H9 (cell line): Measurements from ENCODE around the gene EID2. TPM values are rescaled to one million over a fixed set of nuclear protein-coding genes. Genes with fewer than 3 reads are reported as not detected.
A peak's percentile ranks its signal among the peaks of the same experiment; 100 is the strongest.

Experiments
- DNase-seq: peaks from one replicate; pipeline ENCODE4 v3.0.0-alpha.2; 2017
- H2AFZ ChIP-seq: one replicate; pipeline ENCODE4 v1.6.1; 2013; ENCODE audit warnings: mild to moderate bottlenecking, low read length, control low read depth, moderate library complexity
- H2AK5ac ChIP-seq: 2 replicates; pipeline ENCODE4 v1.6.1; 2013; ENCODE audit warnings: low read length, control low read depth, mixed read lengths; ENCODE audit not compliant: insufficient read length
- H2BK120ac ChIP-seq: one replicate; pipeline ENCODE4 v1.6.1; 2013; ENCODE audit warnings: low read depth, mild to moderate bottlenecking, low read length, control low read depth, inconsistent platforms; ENCODE audit not compliant: poor library complexity, severe bottlenecking
- H2BK12ac ChIP-seq: 2 replicates; pipeline ENCODE4 v1.6.1; 2013; ENCODE audit warnings: low read length, control low read depth, mixed read lengths, low read depth; ENCODE audit not compliant: insufficient read length
- H2BK15ac ChIP-seq: 2 replicates; pipeline ENCODE4 v1.6.1; 2013; ENCODE audit warnings: low read depth, low read length, control low read depth
- H2BK20ac ChIP-seq: one replicate; pipeline ENCODE4 v1.6.1; 2013; ENCODE audit warnings: low read depth, mild to moderate bottlenecking, low read length, control low read depth, inconsistent platforms; ENCODE audit not compliant: poor library complexity, severe bottlenecking
- H2BK5ac ChIP-seq: 2 replicates; pipeline ENCODE4 v1.6.1; 2013; ENCODE audit warnings: low read length, control low read depth, mixed read lengths; ENCODE audit not compliant: insufficient read length
- H3K14ac ChIP-seq: 2 replicates; pipeline ENCODE4 v1.6.1; 2013; ENCODE audit warnings: low read length, control low read depth; ENCODE audit not compliant: insufficient read depth
- H3K18ac ChIP-seq: 2 replicates; pipeline ENCODE4 v1.6.1; 2013; ENCODE audit warnings: low read depth, mild to moderate bottlenecking, mixed read lengths, low read length, control low read depth; ENCODE audit not compliant: insufficient read length
- H3K23ac ChIP-seq: 2 replicates; pipeline ENCODE4 v1.6.1; 2013; ENCODE audit warnings: low read length, control low read depth, mixed read lengths, low read depth; ENCODE audit not compliant: insufficient read length
- H3K23me2 ChIP-seq: 2 replicates; pipeline ENCODE4 v1.6.1; 2013; ENCODE audit warnings: low read depth, mild to moderate bottlenecking, mixed read lengths, low read length, control low read depth; ENCODE audit not compliant: insufficient read length, poor library complexity, severe bottlenecking
- H3K27ac ChIP-seq: 2 replicates; pipeline ENCODE4 v1.5.1; 2013; ENCODE audit warnings: low read length, control low read depth, mixed read lengths, low read depth; ENCODE audit not compliant: insufficient read length
- H3K27me3 ChIP-seq: 2 replicates; pipeline ENCODE4 v1.6.1; 2013; ENCODE audit warnings: low read length, control low read depth, inconsistent platforms; ENCODE audit not compliant: insufficient read depth
- H3K4ac ChIP-seq: 2 replicates; pipeline ENCODE4 v1.6.1; 2013; ENCODE audit warnings: low read depth, mild to moderate bottlenecking, control low read depth, inconsistent platforms, low read length, moderate library complexity
- H3K4me1 ChIP-seq: 2 replicates; pipeline ENCODE4 v1.6.1; 2013; ENCODE audit warnings: low read length, control low read depth, inconsistent platforms; ENCODE audit not compliant: insufficient read depth
- H3K4me2 ChIP-seq: 2 replicates; pipeline ENCODE4 v1.6.1; 2013; ENCODE audit warnings: low read length, control low read depth, mixed read lengths; ENCODE audit not compliant: insufficient read length, insufficient read depth
- H3K56ac ChIP-seq: 2 replicates; pipeline ENCODE4 v1.6.1; 2013; ENCODE audit warnings: low read depth, mild to moderate bottlenecking, mixed read lengths, low read length, control low read depth; ENCODE audit not compliant: insufficient read length
- H3K79me1 ChIP-seq: 2 replicates; pipeline ENCODE4 v1.6.1; 2013; ENCODE audit warnings: low read depth, mild to moderate bottlenecking, moderate library complexity, low read length, control low read depth, inconsistent platforms; ENCODE audit not compliant: insufficient read depth, poor library complexity, severe bottlenecking
- H3K79me2 ChIP-seq: 2 replicates; pipeline ENCODE4 v1.6.1; 2013; ENCODE audit warnings: low read length, control low read depth, inconsistent platforms; ENCODE audit not compliant: insufficient read depth
- H3K9ac ChIP-seq: 2 replicates; pipeline ENCODE4 v1.6.1; 2013; ENCODE audit warnings: low read length, control low read depth, mixed read lengths; ENCODE audit not compliant: insufficient read length; ENCODE audit errors: extremely low read depth
- H3K9me3 ChIP-seq: one replicate; pipeline ENCODE4 v1.6.1; 2013; ENCODE audit warnings: low read depth, low read length, inconsistent platforms; ENCODE audit not compliant: control insufficient read depth
- H3T11ph ChIP-seq: one replicate; pipeline ENCODE4 v1.6.1; 2013; ENCODE audit warnings: mild to moderate bottlenecking, low read length, control low read depth, inconsistent platforms
- H4K20me1 ChIP-seq: one replicate; pipeline ENCODE4 v1.6.1; 2013; ENCODE audit not compliant: control insufficient read depth, insufficient read length, insufficient read depth
- H4K5ac ChIP-seq: 2 replicates; pipeline ENCODE4 v1.6.1; 2013; ENCODE audit warnings: low read depth, mild to moderate bottlenecking, mixed read lengths, low read length, control low read depth; ENCODE audit not compliant: insufficient read length
- H4K8ac ChIP-seq: replicated peaks from 2 replicates; pipeline ENCODE4 v1.6.1; 2013; ENCODE audit warnings: low read length, control low read depth, mixed read lengths, low read depth; ENCODE audit not compliant: insufficient read length
- H4K91ac ChIP-seq: 2 replicates; pipeline ENCODE4 v1.6.1; 2013; ENCODE audit warnings: low read depth, mild to moderate bottlenecking, moderate library complexity, mixed read lengths, low read length, control low read depth; ENCODE audit not compliant: insufficient read length
- H3K27ac Mint-ChIP-seq, 3 experiments: 2 replicates in 2 of 3; 3 replicates in 1 of 3; pipeline ENCODE4 v1.8.0; 2020 to 2021; ENCODE audit warnings: mixed read lengths in 3 of 3, mild to moderate bottlenecking in 1 of 3, moderate library complexity in 1 of 3
- H3K27me3 Mint-ChIP-seq: 2 replicates; pipeline ENCODE4 v1.8.0; 2021; ENCODE audit warnings: low read depth, mild to moderate bottlenecking, moderate library complexity, mixed read lengths
- H3K36me3 Mint-ChIP-seq, 3 experiments: 2 replicates in 2 of 3; 3 replicates in 1 of 3; pipeline ENCODE4 v1.8.0; 2020 to 2021; ENCODE audit warnings: low read depth in 3 of 3, mixed read lengths in 3 of 3; ENCODE audit not compliant: insufficient read depth in 1 of 3
- H3K4me1 Mint-ChIP-seq, 2 experiments: 2 replicates each; pipeline ENCODE4 v1.8.0; 2020; ENCODE audit warnings: mixed read lengths in 2 of 2
- H3K4me3 Mint-ChIP-seq, 2 experiments: 2 replicates in 1 of 2; 3 replicates in 1 of 2; pipeline ENCODE4 v1.8.0; 2020 to 2021; ENCODE audit warnings: mild to moderate bottlenecking in 2 of 2, mixed read lengths in 2 of 2, moderate library complexity in 1 of 2
- H3K9me3 Mint-ChIP-seq, 2 experiments: 2 replicates in 1 of 2; 3 replicates in 1 of 2; pipeline ENCODE4 v1.8.0; 2020; ENCODE audit warnings: mild to moderate bottlenecking in 2 of 2, mixed read lengths in 2 of 2, moderate library complexity in 1 of 2
- WGBS: extraction: QIAGEN DNeasy Blood & Tissue Kit; methylation state at CpG from one replicate; pipeline ENCODE4 v1.1.7; 2013; ENCODE audit warnings: missing lambda C conversion rate, low lambda C conversion rate, mixed read lengths; ENCODE audit not compliant: insufficient read length; ENCODE audit errors: extremely low coverage; 5-methylcytosine and 5-hydroxymethylcytosine counted together
- total RNA-seq: library from RNA; stranded (reverse); gene quantifications from 2 replicates; pipeline ENCODE4 v1.2.1, GENCODE V29; 2021
- TF ChIP-seq, protein P1 (sequence below): fragments of 200-600 bp; sonication (generic); conservative IDR thresholded peaks from 3 replicates; pipeline ENCODE4 v1.8.0; 2021; ENCODE audit warnings: antibody characterized with exemption, mild to moderate bottlenecking

The EID2 gene
- total RNA-seq, 1 experiment from 2014 or later, result 18.8 TPM

GRCh38 chr19:39517432-39517831 lies 22.5 kb downstream of the EID2 start:
- H3K56ac ChIP-seq, result no peak overlapping the region
- Mint-ChIP-seq H3K4me3 (peak overlapping the region; percentile 88 to 90), H3K4me1 (peaks cover 26 to 27% of the 10 kb centered on the region in 2 experiments), H3K27me3 (peaks cover 40% of the 10 kb centered on the region), H3K36me3 (peaks cover 12 to 20% (median 19%) of the 10 kb centered on the region in 3 experiments; a peak in 6 of 7 replicates), H3K9me3 (no peaks in the 10 kb centered on the region; a peak in 1 of 5 replicates), H3K27ac (peak overlapping the region in 1 of 3 experiments; percentile 59; a peak in 2 of 7 replicates)
- no peak overlapping the region for H3K9ac ChIP-seq
- H2BK15ac ChIP-seq, result no peak overlapping the region
- H2BK12ac ChIP-seq, result no peak overlapping the region
- no peak overlapping the region for H4K5ac ChIP-seq
- no peak overlapping the region for H2BK20ac ChIP-seq
- H3K18ac ChIP-seq, result no peak overlapping the region
- no peaks in the 10 kb centered on the region; the same call in 1 of the 2 replicates for H3K79me2 ChIP-seq
- no peak for DNase-seq
- no peak overlapping the region for H4K8ac ChIP-seq
- no peaks in the 10 kb centered on the region for H3K27me3 ChIP-seq
- no peak overlapping the region for H3K14ac ChIP-seq
- H3K23ac ChIP-seq, result no peak overlapping the region
- no peak overlapping the region for H2BK5ac ChIP-seq
- H4K91ac ChIP-seq, result no peak overlapping the region
- no peaks in the 10 kb centered on the region for H3K9me3 ChIP-seq
- peaks cover 3% of the 10 kb centered on the region; the same call in 1 of the 2 replicates for H3K4me1 ChIP-seq
- H3K23me2 ChIP-seq, result peaks cover 10% of the 10 kb centered on the region
- H3T11ph ChIP-seq, result no peak overlapping the region
- no peak overlapping the region for H2AFZ ChIP-seq
- peaks cover 4% of the 10 kb centered on the region for H3K79me1 ChIP-seq
- H2AK5ac ChIP-seq, result no peak overlapping the region
- no CpG with 5 or more reads among the region's 3 CpGs for WGBS
- no peaks in the 10 kb centered on the region for H4K20me1 ChIP-seq
- H3K27ac ChIP-seq, result no peak overlapping the region
- TF ChIP-seq, protein P1, sequence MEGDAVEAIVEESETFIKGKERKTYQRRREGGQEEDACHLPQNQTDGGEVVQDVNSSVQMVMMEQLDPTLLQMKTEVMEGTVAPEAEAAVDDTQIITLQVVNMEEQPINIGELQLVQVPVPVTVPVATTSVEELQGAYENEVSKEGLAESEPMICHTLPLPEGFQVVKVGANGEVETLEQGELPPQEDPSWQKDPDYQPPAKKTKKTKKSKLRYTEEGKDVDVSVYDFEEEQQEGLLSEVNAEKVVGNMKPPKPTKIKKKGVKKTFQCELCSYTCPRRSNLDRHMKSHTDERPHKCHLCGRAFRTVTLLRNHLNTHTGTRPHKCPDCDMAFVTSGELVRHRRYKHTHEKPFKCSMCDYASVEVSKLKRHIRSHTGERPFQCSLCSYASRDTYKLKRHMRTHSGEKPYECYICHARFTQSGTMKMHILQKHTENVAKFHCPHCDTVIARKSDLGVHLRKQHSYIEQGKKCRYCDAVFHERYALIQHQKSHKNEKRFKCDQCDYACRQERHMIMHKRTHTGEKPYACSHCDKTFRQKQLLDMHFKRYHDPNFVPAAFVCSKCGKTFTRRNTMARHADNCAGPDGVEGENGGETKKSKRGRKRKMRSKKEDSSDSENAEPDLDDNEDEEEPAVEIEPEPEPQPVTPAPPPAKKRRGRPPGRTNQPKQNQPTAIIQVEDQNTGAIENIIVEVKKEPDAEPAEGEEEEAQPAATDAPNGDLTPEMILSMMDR, result no peak
- H3K4ac ChIP-seq, result no peak overlapping the region
- H2BK120ac ChIP-seq, result no peak overlapping the region
- H3K4me2 ChIP-seq, result peak overlapping the region; percentile 18
